HEK293 (cell line): Measurements from ENCODE around the gene MISP.

Experiments used
- ZBTB7A ChIP-seq: fragments of 450-650 bp; formaldehyde crosslinking; IDR thresholded peaks from 2 replicates; pipeline ENCODE4 v1.5.1; 2016; ENCODE audit warnings: low read depth, missing biosample characterization, missing genetic modification characterization
- ZNF121 ChIP-seq: fragments of 450-650 bp; formaldehyde crosslinking; IDR thresholded peaks from 2 replicates; pipeline ENCODE4 v1.5.1; 2016; ENCODE audit warnings: missing biosample characterization, missing genetic modification characterization
- ZNF501 ChIP-seq: fragments of 450-650 bp; formaldehyde crosslinking; IDR thresholded peaks from 2 replicates; pipeline ENCODE4 v1.5.1; 2016; ENCODE audit warnings: missing biosample characterization, missing genetic modification characterization
- ZNF785 ChIP-seq: fragments of 450-650 bp; formaldehyde crosslinking; IDR thresholded peaks from 2 replicates; pipeline ENCODE4 v1.5.1; 2016; ENCODE audit warnings: missing biosample characterization, missing genetic modification characterization
- TF ChIP-seq, protein P1 (sequence below): fragments of 450-650 bp; formaldehyde crosslinking; IDR thresholded peaks from 2 replicates; pipeline ENCODE4 v1.5.1; 2016; ENCODE audit warnings: missing biosample characterization, missing genetic modification characterization
- TF ChIP-seq, protein P2 (sequence below): fragments of 450-650 bp; IDR thresholded peaks from 2 replicates; pipeline ENCODE4 v1.5.1; 2018; ENCODE audit warnings: missing biosample characterization, mild to moderate bottlenecking, missing genetic modification characterization

DNA sequence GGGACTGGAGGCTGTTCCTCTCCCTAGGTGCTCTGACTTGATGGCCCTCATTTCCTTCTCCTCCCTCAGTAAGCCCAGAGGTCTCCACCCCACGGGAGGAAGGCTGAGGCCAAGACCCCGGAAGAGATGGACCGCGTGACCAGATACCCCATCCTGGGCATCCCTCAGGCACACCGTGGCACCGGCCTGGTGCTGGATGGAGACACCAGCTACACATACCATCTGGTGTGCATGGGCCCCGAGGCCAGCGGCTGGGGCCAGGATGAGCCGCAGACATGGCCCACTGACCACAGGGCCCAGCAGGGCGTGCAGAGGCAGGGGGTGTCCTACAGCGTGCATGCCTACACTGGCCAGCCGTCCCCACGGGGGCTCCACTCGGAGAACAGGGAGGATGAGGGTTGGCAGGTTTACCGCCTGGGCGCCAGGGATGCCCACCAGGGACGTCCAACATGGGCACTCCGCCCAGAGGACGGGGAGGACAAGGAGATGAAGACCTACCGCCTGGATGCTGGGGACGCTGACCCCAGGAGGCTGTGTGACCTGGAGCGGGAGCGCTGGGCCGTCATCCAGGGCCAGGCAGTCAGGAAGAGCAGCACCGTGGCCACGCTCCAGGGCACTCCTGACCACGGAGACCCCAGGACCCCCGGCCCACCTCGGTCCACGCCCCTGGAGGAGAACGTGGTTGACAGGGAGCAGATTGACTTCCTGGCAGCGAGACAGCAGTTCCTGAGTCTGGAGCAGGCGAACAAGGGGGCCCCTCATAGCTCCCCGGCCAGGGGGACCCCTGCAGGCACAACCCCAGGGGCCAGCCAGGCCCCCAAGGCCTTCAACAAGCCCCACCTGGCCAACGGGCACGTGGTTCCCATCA is 6.1 kb downstream of the MISP start:
- TF ChIP-seq, protein P1, sequence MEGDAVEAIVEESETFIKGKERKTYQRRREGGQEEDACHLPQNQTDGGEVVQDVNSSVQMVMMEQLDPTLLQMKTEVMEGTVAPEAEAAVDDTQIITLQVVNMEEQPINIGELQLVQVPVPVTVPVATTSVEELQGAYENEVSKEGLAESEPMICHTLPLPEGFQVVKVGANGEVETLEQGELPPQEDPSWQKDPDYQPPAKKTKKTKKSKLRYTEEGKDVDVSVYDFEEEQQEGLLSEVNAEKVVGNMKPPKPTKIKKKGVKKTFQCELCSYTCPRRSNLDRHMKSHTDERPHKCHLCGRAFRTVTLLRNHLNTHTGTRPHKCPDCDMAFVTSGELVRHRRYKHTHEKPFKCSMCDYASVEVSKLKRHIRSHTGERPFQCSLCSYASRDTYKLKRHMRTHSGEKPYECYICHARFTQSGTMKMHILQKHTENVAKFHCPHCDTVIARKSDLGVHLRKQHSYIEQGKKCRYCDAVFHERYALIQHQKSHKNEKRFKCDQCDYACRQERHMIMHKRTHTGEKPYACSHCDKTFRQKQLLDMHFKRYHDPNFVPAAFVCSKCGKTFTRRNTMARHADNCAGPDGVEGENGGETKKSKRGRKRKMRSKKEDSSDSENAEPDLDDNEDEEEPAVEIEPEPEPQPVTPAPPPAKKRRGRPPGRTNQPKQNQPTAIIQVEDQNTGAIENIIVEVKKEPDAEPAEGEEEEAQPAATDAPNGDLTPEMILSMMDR (tag by site-specific recombination): no peak
- TF ChIP-seq ZNF501 (tag by site-specific recombination): no peak
- no peak for TF ChIP-seq ZNF785 (tag by site-specific recombination)
- no peak for TF ChIP-seq ZBTB7A
- no peak for TF ChIP-seq ZNF121 (tag by site-specific recombination)
- TF ChIP-seq, protein P2, sequence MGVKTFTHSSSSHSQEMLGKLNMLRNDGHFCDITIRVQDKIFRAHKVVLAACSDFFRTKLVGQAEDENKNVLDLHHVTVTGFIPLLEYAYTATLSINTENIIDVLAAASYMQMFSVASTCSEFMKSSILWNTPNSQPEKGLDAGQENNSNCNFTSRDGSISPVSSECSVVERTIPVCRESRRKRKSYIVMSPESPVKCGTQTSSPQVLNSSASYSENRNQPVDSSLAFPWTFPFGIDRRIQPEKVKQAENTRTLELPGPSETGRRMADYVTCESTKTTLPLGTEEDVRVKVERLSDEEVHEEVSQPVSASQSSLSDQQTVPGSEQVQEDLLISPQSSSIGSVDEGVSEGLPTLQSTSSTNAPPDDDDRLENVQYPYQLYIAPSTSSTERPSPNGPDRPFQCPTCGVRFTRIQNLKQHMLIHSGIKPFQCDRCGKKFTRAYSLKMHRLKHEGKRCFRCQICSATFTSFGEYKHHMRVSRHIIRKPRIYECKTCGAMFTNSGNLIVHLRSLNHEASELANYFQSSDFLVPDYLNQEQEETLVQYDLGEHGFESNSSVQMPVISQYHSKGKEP (tag by site-specific recombination): no peak
